ENCODE measurements around the gene LGALS7.
A peak's percentile ranks its signal among the peaks of the same experiment; 100 is the strongest.
"Not testable (repeated sequence)": the region's sequence is repeated elsewhere in the genome, so short reads cannot be mapped to it uniquely, and the experiment has no call there.

LGALS7 gene

GRCh38 chr19:38799104-38799503 is 25.8 kb upstream of the LGALS7 start:
- no peak for DNase-seq (ENCODE audit: low read depth)

DNA sequence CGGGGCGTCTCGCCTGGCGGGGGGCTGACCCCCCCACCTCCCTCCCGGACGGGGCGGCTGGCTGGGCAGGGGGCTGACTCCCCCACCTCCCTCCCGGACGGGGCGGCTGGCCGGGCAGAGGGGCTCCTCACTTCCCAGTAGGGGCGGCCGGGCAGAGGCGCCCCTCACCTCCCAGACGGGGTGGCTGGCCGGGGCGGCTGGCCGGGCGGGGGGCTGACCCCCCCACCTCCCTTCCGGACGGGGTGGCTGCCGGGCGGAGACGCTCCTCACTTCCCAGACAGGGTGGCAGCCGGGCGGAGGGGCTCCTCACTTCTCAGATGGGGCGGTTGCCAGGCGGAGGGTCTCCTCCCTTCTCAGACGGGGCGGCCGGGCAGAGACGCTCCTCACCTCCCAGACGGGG is 24.5 kb upstream of the LGALS7 start:
- DNase-seq (ENCODE audit: low read depth): not testable (repeated sequence)

DNA sequence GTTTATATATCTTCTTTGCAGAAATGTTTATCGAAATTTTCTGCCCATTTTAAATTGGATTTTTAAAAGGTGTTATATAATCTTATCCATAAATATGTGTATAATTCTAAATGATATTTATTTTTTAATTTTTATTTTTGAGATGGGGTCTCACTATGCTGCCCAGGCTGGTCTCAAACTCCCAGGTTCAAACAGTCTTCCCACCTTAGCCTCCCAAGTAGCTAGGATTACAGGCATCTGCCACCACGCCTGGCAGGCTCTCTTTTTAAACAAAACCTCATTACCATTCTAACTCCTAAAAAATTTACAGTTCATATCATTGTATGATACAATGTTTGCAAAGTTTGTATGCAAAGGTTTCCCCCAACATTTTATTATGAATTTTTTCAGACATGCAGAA is 22.8 kb upstream of the LGALS7 start:
- DNase-seq (ENCODE audit: low read depth): no peak

- DNase-seq (ENCODE audit: low read depth): no peak
Observed at GRCh38 chr19:38795549-38795948, 22.2 kb upstream of the LGALS7 start.

DNA sequence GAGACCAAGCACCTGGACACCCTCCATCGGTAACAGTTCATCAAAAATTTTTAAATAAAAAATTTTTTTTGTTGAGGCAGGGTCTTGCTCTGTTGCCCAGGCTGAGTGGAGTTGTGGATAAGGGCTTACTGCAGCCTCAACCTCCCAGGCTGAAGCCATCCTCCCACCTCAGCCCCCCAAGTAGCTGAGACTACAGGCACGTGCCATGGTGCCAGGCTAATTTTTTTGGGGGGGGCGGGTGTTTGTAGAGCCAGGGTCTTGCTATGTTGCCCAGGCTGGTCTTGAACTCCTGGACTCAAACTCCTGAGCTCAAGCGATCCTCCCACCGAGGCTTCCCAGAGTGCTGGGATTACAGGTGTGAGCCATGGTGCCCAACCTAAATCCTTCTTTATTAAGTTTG is 20.4 kb upstream of the LGALS7 start:
- DNase-seq (ENCODE audit: low read depth): no peak

GRCh38 chr19:38793177-38793576 is 19.9 kb upstream of the LGALS7 start:
- no peak for DNase-seq (ENCODE audit: low read depth)

- peak; percentile 28 for DNase-seq (ENCODE audit: low read depth)
Observed at GRCh38 chr19:38792250-38793111, 19.2 kb upstream of the LGALS7 start.

GRCh38 chr19:38791451-38792064 is 18.2 kb upstream of the LGALS7 start:
- DNase-seq (ENCODE audit: low read depth): not testable (repeated sequence)

DNA sequence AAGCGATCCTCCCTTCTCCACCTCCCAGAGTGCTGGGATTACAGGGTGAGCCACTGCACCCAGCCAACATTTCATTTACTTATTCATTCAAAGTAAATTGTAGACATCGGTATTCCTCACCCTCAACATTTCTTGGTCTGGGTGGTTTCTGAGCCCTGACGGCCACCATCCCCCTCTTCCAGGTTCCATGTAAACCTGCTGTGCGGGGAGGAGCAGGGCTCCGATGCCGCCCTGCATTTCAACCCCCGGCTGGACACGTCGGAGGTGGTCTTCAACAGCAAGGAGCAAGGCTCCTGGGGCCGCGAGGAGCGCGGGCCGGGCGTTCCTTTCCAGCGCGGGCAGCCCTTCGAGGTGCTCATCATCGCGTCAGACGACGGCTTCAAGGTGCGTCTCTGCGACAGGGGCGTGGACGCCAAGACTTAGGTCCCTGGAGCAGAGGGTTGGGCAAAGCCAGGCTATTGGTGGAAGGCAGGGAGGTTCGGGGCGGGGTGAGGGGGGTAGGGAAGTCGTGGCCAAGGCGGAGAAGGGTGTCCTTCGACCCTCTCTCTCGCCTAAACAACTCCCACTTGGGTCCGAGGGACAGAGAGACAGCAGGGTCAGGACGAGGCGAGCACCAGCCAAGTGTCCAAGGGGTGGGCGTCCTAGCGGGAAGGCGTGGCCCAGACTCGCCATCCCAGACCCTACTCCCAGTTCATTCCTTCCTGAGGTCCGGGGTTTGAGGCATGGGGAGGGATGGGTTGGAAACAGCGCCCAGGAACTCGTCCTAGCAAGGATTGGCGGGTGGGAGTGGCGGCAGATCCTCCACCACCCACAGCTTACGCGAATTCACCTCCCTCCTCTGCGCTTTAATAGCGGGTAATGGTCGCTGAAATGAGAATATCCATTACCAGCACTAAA is 17.4 kb upstream of the LGALS7 start:
- DNase-seq (ENCODE audit: low read depth): not testable (repeated sequence)

DNA sequence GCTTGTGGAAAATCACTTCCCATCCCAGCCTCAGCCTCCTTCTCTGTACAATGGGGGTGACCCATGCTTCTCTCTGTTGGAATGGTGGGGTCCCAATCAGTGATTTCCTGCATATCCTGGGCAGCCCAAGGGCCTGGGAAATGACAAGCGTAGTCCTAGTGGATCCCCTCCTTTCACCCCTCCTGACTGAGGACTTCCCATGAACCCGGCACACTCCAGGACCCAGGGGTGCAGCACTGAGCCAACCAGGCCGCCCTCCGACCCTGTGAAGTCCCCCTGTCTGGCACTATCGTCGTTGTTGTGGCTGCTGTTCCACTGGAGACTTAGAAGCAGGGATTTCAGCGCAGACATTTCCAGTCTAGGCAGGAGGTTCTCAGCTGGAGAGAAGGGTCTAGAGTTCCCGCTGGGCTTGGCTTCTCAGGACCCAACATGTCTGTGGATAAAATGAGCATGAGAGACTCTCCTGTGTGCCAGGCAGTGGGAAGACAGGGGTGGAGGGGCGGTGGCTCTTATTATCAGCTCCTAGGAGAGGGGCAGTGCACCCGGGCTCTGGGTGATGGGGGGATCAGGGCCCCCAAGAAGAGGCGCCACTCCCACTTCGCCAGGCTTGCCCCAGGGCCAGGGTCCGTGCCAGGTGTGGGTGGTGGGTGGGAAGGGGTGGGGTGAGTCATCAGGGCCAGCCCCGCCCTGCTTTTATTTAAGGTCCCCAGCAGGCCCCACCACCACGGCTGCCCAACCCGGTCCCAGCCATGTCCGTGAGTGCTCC is 15.3 kb upstream of the LGALS7 start, which contains the start of gene LGALS7B:
Gene LGALS7B (plus strand): TSS at position 723 of the 766 bp plus-strand sequence. CDS start 27 bp downstream, at position 750.
- no peak for DNase-seq (ENCODE audit: low read depth)

DNA sequence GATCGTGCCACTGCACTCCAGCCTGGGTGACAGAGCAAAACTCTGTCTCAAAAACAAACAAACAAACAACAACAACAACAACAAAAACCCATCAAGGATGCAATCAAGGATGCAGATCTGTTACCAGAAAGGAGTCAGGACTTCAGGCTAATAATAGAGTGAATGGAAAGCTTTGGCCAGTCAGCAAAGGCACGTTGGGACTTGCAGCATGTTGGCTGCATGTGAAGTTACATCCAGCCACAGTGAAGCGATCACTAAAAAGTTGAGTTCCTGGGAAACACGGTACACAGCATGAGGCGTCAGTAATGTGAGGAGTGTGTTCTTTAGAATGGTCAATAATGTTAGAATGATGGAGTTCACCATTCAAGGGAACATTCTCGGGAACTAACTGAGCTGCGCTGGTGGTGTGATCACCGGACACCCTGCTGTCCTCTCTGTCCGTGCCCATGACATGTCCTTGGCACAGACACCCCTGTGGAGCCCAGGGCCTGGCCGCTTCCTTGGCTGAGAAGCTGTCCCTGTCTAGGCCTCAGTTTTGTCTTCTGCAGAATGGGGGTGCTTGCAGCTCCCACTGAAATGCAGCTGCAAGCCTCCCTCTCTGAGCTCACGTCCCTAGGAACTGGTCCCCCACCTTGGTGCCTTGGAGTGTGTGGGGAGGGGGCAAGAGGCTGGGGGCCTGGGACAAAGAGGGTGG is 13.4 kb upstream of the LGALS7 start:
- DNase-seq (ENCODE audit: low read depth): no peak

DNA sequence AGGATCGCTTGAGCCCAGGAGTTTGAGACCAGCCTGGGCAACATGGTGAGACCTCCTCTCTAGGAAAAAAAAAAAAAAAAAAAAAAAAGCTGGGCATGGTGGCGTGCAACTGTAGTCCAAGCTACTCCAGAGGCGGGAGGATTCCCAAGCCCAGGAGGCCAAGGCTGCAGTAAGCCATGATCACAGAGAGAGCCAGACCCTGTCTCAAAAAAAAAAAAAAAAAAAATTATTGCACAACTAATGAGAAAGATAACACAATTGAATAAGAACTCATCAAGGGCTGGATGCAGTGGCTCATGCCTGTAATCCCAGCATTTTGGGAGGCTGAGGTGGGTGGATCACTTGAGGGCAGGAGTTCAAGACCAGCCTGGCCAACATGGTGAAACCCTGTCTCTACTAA is 12.7 kb upstream of the LGALS7 start:
- not testable (repeated sequence) for DNase-seq (ENCODE audit: low read depth)

DNA sequence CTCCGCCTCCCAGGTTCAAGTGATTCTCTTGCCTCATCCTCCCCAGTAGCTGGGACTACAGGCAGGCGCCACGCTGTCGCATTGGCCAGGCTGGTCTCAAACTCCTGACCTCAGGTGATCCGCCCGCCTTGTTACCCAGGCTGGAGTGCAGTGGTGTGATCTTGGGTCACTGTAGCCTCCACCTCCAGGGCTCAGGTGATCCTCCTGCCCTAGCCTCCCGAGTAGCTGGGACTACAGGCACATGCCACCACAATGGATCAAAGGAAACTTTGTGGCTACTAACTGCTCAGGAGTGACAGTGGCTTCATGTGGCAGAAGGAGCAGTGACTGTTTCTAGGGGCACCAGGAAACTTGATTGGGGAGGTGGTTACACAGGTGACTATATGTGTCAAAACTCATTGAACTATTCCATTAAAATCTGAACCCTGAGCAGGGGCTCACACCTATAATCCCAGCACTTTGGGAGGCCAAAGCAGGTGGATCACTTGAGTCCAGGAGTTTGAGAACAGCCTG is 11.9 kb upstream of the LGALS7 start:
- DNase-seq (ENCODE audit: low read depth): no peak

DNA sequence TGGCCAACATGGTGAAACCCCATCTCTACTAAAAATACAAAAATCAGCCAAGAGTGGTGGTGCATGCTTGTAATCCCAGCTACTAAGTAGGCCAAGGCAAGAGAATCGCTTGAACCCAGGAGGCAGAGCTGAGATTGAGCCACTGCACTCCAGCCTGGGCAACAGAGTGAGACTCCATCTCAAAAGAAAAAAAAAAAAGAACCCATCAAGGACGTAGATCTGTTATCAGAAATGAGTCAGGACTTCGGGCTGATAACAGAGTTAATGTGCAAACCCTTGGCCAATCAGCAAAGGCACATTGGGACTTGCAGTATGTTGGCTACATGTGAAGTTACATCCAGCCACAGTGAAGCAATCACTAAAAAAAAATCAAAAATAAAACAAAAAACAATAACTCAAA is 10.9 kb upstream of the LGALS7 start:
- DNase-seq (ENCODE audit: low read depth): no peak

GRCh38 chr19:38782212-38782611 is 8.9 kb upstream of the LGALS7 start:
- DNase-seq (ENCODE audit: low read depth): not testable (repeated sequence)

DNA sequence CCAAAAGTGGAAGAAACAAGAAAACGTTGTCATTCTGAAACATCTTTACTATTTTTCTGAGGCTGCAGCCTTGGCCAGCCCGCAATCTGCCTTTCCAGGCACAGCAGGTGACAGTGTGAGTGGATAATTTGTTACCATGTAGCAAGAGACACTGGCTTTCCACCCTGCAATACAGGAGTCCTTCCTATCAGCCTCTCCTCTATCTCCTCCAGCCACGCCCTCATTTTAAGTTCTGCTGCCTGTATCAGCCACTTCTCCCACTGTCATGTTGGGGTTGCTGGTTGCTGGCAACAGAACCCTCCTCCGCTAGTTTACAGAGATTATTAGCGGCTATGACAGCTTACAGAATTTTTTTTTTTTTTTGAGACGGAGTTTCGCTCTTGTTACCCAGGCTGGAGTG is 7.7 kb upstream of the LGALS7 start:
- no peak for DNase-seq (ENCODE audit: low read depth)

DNA sequence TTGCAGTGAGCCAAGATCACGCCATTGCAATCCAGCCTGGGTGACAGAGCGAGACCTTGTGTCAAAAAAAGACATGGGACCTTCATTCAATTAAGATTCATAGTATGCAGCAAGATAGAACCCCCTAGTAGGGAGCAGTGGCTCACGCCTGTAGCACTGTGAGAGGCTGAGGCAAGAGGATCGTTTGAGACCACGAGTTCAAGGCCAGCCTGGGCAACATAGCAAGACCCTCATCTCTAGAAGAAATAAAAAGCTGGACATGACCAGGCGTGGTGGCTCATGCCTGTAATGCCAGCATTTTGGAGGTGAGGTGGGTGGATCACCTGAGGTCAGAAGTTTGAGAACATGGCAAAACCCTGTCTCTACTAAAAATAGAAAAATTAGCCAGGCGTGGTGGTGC is 7.1 kb upstream of the LGALS7 start:
- no peak for DNase-seq (ENCODE audit: low read depth)

- DNase-seq (ENCODE audit: low read depth): no peak
Observed at GRCh38 chr19:38778733-38779132, 5.4 kb upstream of the LGALS7 start.

- no peak for DNase-seq (ENCODE audit: low read depth)
Observed at GRCh38 chr19:38774181-38774950, 1.0 kb upstream of the LGALS7 start.

DNA sequence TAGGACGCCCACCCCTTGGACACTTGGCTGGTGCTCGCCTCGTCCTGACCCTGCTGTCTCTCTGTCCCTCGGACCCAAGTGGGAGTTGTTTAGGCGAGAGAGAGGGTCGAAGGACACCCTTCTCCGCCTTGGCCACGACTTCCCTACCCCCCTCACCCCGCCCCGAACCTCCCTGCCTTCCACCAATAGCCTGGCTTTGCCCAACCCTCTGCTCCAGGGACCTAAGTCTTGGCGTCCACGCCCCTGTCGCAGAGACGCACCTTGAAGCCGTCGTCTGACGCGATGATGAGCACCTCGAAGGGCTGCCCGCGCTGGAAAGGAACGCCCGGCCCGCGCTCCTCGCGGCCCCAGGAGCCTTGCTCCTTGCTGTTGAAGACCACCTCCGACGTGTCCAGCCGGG is 1.7 kb downstream of the LGALS7 start:
- not testable (repeated sequence) for DNase-seq (ENCODE audit: low read depth)

Measured in activated gamma-delta T cell treated with anti-CD3 and anti-CD28 coated beads, Interleukin-2, amount 50 U/mL, for 16 hours (primary cell).